ENCODE data around the gene COLEC12.

Gene COLEC12

DNA sequence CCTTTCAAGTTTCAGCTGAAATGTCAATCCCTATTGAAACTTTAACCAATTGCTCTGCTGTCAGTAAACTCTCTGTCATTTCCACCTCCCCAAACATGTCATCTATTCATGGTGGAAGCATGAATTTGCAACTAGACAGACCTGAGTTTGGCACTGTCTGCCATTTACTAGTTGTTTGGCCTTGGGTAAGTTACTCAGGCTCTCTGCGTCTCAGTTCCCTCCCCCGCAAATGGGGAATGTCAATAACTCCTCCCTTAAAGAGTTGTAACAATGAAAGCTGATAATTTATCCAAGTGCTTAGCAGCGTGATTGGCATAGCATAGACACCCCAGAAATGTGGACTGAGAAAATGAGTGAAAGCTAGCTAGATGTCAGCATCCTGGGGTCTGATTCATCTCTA lies 159.4 kb downstream of the COLEC12 start:
- H3K79me2 ChIP-seq (ENCODE audit: insufficient read depth, low read length), result no peaks in the 10 kb centered on the region
- no peaks in the 10 kb centered on the region for H3F3A ChIP-seq (ENCODE audit: insufficient read depth)
- H3K4me3 ChIP-seq (ENCODE audit: insufficient read depth, low read length, poor library complexity, severe bottlenecking), result no peak overlapping the region

DNA sequence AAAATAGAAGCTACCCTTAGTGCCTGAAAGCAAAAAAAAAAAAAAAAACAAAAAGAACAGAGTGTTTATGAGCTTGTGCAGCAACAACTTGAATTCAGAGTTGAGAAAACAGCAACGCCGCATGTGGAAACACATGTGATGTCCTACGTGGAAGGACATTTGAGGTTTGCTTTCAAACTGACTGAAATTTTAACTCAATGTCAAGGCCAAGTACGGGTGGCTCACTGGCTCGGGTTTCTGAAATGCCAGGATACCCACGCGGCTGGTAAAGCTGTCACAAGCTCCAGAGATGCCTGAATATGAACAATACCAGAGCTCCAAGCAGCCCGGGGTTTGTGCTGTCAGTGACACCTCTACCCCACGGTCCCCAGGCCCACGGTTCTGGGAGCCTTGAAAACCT lies 160.5 kb downstream of the COLEC12 start:
- H3K27ac ChIP-seq (ENCODE audit: low read depth, low read length), result no peak overlapping the region
- TF ChIP-seq EZH2phosphoT487 (conservative IDR thresholded peaks at IDR 0.05; ENCODE audit: low read length), result no peak
- TF ChIP-seq, protein P1, sequence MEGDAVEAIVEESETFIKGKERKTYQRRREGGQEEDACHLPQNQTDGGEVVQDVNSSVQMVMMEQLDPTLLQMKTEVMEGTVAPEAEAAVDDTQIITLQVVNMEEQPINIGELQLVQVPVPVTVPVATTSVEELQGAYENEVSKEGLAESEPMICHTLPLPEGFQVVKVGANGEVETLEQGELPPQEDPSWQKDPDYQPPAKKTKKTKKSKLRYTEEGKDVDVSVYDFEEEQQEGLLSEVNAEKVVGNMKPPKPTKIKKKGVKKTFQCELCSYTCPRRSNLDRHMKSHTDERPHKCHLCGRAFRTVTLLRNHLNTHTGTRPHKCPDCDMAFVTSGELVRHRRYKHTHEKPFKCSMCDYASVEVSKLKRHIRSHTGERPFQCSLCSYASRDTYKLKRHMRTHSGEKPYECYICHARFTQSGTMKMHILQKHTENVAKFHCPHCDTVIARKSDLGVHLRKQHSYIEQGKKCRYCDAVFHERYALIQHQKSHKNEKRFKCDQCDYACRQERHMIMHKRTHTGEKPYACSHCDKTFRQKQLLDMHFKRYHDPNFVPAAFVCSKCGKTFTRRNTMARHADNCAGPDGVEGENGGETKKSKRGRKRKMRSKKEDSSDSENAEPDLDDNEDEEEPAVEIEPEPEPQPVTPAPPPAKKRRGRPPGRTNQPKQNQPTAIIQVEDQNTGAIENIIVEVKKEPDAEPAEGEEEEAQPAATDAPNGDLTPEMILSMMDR (IDR thresholded peaks at IDR 0.05; ENCODE audit: insufficient read depth, low read length, poor library complexity, severe bottlenecking), result no peak
- H3K79me2 ChIP-seq (ENCODE audit: insufficient read depth, low read length), result no peaks in the 10 kb centered on the region
- H2AFZ ChIP-seq (ENCODE audit: low read depth, low read length, severe bottlenecking), result no peak overlapping the region
- no peak overlapping the region for H3K4me2 ChIP-seq (ENCODE audit: low read depth, low read length, poor library complexity, severe bottlenecking)
- no peaks in the 10 kb centered on the region for H3F3A ChIP-seq (ENCODE audit: insufficient read depth)
- no peaks in the 10 kb centered on the region for H3K27me3 ChIP-seq (ENCODE audit: low read length)
- H3K9me3 ChIP-seq (ENCODE audit: insufficient read depth, low read length), result no peaks in the 10 kb centered on the region
- H4K20me1 ChIP-seq (ENCODE audit: low read depth, low read length), result no peaks in the 10 kb centered on the region
- H3K36me3 ChIP-seq (ENCODE audit: low read length), result no peaks in the 10 kb centered on the region
- no peaks in the 10 kb centered on the region for H3K9me2 ChIP-seq (replicated peaks; ENCODE audit: insufficient read depth, low read length)
- H3K9ac ChIP-seq (ENCODE audit: low read length), result no peak overlapping the region
- H3K4me3 ChIP-seq (ENCODE audit: insufficient read depth, low read length, poor library complexity, severe bottlenecking), result no peak overlapping the region

More for the DNA sequence above, 159.4 kb downstream of the COLEC12 start:
- Histone ChIP-seq H3K9me3 (ENCODE audit: insufficient read depth, low read length) (no peaks in the 10 kb centered on the region), H3K9me2 (replicated peaks; ENCODE audit: insufficient read depth, low read length) (no peaks in the 10 kb centered on the region), H3K27me3 (ENCODE audit: low read length) (no peaks in the 10 kb centered on the region), H3K36me3 (ENCODE audit: low read length) (no peaks in the 10 kb centered on the region), H3K9ac (ENCODE audit: low read length) (no peak overlapping the region), H4K20me1 (ENCODE audit: low read depth, low read length) (no peaks in the 10 kb centered on the region), H2AFZ (ENCODE audit: low read depth, low read length, severe bottlenecking) (no peak overlapping the region), H3K27ac (ENCODE audit: low read depth, low read length) (no peak overlapping the region), H3K4me2 (ENCODE audit: low read depth, low read length, poor library complexity, severe bottlenecking) (no peak overlapping the region)
- no peak for TF ChIP-seq EZH2phosphoT487 (conservative IDR thresholded peaks at IDR 0.05; ENCODE audit: low read length)
- TF ChIP-seq, protein P1 (IDR thresholded peaks at IDR 0.05; ENCODE audit: insufficient read depth, low read length, poor library complexity, severe bottlenecking), result no peak

DNA sequence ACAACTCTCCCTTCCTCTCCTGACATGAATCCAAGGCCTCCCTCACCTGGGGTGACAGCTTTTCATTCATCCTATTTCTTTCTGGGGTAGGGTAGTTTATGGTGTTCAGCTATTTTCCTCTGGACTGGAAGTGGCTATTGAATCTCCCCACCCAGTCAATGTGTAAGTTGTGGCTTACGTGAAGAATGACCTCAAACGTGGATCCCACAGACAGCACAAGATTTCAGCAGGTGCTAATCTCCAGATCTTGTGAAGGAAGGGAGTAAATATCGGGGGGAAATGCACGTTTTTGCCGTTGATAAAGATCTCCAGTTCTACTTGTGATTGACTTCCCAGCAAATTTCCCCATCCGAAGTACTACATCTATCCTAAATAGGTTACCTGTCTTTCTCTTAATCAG lies 161.3 kb downstream of the COLEC12 start:
- TF ChIP-seq, protein P1 (IDR thresholded peaks at IDR 0.05; ENCODE audit: insufficient read depth, low read length, poor library complexity, severe bottlenecking), result no peak
- TF ChIP-seq EZH2phosphoT487 (conservative IDR thresholded peaks at IDR 0.05; ENCODE audit: low read length), result no peak
- H3F3A ChIP-seq (ENCODE audit: insufficient read depth), result no peaks in the 10 kb centered on the region
- no peak overlapping the region for H2AFZ ChIP-seq (ENCODE audit: low read depth, low read length, severe bottlenecking)
- no peaks in the 10 kb centered on the region for H3K9me3 ChIP-seq (ENCODE audit: insufficient read depth, low read length)
- H3K9me2 ChIP-seq (replicated peaks; ENCODE audit: insufficient read depth, low read length), result no peaks in the 10 kb centered on the region
- H3K27ac ChIP-seq (ENCODE audit: low read depth, low read length), result no peak overlapping the region
- H3K4me2 ChIP-seq (ENCODE audit: low read depth, low read length, poor library complexity, severe bottlenecking), result no peak overlapping the region
- no peaks in the 10 kb centered on the region for H4K20me1 ChIP-seq (ENCODE audit: low read depth, low read length)
- H3K36me3 ChIP-seq (ENCODE audit: low read length), result no peaks in the 10 kb centered on the region
- no peak overlapping the region for H3K9ac ChIP-seq (ENCODE audit: low read length)
- no peaks in the 10 kb centered on the region for H3K79me2 ChIP-seq (ENCODE audit: insufficient read depth, low read length)
- no peak overlapping the region for H3K4me3 ChIP-seq (ENCODE audit: insufficient read depth, low read length, poor library complexity, severe bottlenecking)
- no peaks in the 10 kb centered on the region for H3K27me3 ChIP-seq (ENCODE audit: low read length)
